Measurements from ENCODE around the gene TTC23L.
A peak's percentile ranks its signal among the peaks of the same experiment; 100 is the strongest.

TTC23L gene

GRCh38 chr5:34926318-34926888 is 87.4 kb downstream of the TTC23L start:
- DNase-seq = no peak

DNA sequence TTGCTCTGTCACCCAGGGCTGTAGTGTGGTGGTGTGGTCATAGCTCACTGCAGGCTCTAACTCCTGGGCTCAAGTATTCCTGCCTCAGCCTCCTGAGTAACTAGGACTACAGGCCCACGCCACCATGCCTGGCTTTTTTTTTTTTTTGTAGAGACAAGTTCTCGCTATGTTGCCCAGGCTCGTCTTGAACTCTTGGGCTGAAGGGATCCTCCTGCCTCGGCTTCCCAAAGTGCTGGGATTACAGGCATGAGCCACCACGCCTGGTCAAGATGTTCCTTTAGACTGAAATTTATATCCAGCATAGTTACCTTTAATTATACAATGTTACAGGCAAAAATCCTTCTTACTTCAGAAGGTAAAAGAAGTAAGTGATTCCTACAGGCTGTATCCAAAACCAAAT is 88.8 kb downstream of the TTC23L start:
- DNase-seq = no peak

DNA sequence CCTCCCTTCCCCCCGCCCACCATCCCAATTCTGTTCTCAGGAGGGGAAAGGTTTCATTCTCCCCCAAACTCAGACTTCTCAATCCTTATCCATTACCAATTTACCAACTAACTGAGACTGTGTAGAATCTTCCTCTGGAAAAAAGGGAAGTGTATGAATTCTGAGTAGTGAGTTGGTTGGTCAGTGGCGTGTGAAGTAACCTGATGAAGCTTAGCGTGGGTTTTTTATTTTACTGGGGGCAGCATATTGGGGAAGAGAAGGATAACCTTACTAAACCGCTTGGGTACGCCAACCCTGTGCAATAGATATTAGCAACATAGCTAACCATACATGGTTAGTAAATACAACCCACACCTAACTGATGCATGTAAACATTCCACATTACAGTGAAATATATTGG is 89.3 kb downstream of the TTC23L start:
- DNase-seq = no peak

DNA sequence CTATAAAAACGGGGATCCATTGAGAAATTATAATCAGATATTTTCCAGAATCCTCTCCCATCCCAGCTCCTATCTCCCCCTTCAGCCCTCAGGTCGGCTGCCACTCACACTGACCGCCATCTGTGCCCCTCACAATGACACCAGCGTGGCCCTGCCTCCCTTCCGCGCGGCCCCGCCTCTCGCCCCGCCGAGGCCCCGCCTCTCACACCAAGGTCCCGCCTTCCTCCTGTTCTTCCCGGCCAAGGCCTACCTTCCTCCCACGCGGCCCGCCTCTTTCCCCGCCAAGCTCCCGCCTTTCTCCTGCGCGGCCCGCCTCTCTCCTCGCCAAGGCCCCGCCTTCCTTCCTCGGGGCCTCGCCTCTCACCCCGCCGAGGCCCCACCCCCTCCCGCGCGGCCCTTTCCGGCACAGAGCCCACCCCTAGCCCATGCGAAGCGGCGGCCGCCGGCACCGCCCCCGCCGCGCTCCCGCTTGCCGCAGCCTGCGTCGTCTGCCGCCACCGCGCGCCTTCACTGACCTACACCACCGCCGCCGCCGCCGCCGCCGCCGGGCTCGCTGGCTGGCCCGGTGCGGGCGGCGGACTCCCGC is 90.3 kb downstream of the TTC23L start, which contains the start of gene DNAJC21:
TSS of gene DNAJC21 (plus strand) at position 426 of the 586 bp plus-strand sequence. CDS start 261 bp downstream, outside the sequence.
- DNase-seq = peak; percentile 92

- peak; percentile 42 for DNase-seq
Measured at GRCh38 chr5:34929720-34930461, 90.9 kb downstream of the TTC23L start.

DNA sequence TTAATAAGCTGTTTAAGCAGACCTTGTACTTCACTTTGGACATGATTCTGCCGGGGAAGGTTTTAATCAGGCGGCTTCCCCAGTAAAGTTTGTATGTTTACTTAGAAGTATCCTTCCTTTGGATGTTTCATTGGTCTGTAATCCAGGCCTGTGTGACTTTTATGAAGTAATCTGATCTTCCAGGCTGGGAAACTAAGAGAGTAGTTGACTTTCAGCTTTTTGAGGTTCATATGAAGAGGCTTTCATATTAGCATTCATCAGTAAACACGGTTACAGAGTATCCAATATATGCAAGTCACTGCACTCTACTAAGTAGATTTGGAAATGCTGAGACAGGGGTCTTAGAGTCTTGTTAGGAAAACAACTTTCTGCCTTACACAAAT is 91.5 kb downstream of the TTC23L start:
- no peak for DNase-seq

GRCh38 chr5:34930870-34931269 is 91.9 kb downstream of the TTC23L start:
- no peak for DNase-seq

- no peak for DNase-seq
Measured at GRCh38 chr5:34932947-34933346, 94.0 kb downstream of the TTC23L start.

DNA sequence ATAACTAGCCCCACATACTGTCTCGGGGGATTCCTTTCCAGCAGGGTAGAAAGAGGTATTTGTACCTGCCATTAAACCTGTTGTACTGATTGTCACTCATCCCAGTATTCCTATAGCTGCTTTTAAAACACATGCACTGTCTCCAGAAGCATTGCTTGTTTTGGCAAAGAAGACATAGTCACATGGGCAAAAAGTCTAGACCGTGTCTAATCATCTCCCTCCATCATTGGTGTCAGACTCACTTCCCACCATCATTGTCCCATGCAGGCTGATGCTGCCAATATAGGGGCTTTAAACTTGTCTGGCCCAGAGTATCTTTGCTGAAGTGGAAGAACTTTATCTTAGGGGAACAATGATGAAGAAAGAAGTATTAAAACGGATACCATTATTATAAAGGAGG is 103.0 kb downstream of the TTC23L start:
- no peak for DNase-seq

GRCh38 chr5:34944044-34944443 is 105.1 kb downstream of the TTC23L start:
- no peak for DNase-seq

DNA sequence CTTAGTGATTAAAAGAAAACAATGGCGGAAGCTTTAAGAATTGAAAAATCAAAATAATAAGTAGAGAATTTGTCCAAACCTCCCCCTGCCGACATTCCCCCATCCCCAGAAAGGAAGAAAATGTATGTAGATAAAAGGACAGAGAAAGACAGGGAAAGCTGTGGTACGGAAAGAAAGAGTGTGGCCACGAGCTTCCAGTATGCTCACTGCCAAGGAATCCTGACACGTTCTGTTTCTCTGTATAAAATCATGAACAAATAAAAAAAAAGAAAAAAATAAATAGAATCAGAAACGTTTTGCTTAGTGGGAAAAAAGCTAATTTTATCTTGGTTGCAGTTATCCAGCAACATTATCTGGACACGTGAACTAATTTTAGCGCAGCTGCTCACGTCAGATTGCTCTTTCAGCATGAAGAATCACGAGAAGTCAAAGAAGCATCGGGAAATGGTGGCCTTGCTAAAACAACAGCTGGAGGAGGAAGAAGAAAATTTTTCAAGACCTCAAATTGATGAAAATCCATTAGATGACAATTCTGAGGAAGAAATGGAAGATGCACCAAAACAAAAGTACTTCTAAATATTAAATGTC is 105.6 kb downstream of the TTC23L start:
- no peak for DNase-seq
